ENCODE data around the gene SEZ6L. TPM values are rescaled to one million over a fixed set of nuclear protein-coding genes. Genes with fewer than 3 reads are reported as not detected.

The SEZ6L gene
- polyA plus RNA-seq, 1 donor (not counting 4 experiments of a cell fraction or from before 2014, with no cell fraction given): not detected

GRCh38 chr22:26336773-26337172, 167.5 kb downstream of the SEZ6L start:
- Histone ChIP-seq H3K9ac (ENCODE audit: control insufficient read depth, extremely low read depth, insufficient read depth, low read length) (no peak overlapping the region), H3K9me1 (ENCODE audit: control insufficient read depth, extremely low read depth, insufficient read depth, low read length) (no peaks in the 10 kb centered on the region), H2AFZ (ENCODE audit: control insufficient read depth, low read length) (no peak overlapping the region), H3K27ac (ENCODE audit: control insufficient read depth, insufficient read depth, low read length) (no peak overlapping the region), H3K9me3 (ENCODE audit: control insufficient read depth, low read depth, low read length) (no peaks in the 10 kb centered on the region), H3K4me2 (ENCODE audit: control insufficient read depth, extremely low read depth, insufficient read depth, low read depth, low read length) (no peak overlapping the region), H3K79me2 (ENCODE audit: control insufficient read depth, insufficient read depth, low read length) (no peaks in the 10 kb centered on the region), H3K4me3 (ENCODE audit: control insufficient read depth in 2 of 3, extremely low read depth in 1 of 3, insufficient read depth in 2 of 3, low read depth in 1 of 3, low read length in 3 of 3) (no peak overlapping the region), H3K4me1 (ENCODE audit: control insufficient read depth, extremely low read depth, insufficient read depth, low read length) (no peaks in the 10 kb centered on the region), H3K27me3 (ENCODE audit: control insufficient read depth, extremely low read depth, insufficient read depth, low read length) (no peaks in the 10 kb centered on the region), H4K20me1 (ENCODE audit: control insufficient read depth, extremely low read depth, insufficient read depth, low read length) (no peaks in the 10 kb centered on the region), H3K36me3 (ENCODE audit: control insufficient read depth in 2 of 2, extremely low read depth in 1 of 2, insufficient read depth in 2 of 2, low read length in 2 of 2) (no peaks in the 10 kb centered on the region)
- dilution Hi-C loops (cut with MboI; ENCODE audit: extremely low pct_ligation_motif_present, low sequenced_read_pairs): no loop called here
- TF ChIP-seq CTCF (optimal IDR thresholded peaks at IDR 0.05 in 1 of 3, IDR thresholded peaks at IDR 0.05 in 1 of 3, conservative IDR thresholded peaks at IDR 0.05 in 1 of 3; ENCODE audit: extremely low read depth in 1 of 3, insufficient read depth in 2 of 3, low read length in 3 of 3): no peak
- TF ChIP-seq EZH2 (IDR thresholded peaks at IDR 0.05; ENCODE audit: low read length): no peak
- no peak for DNase-seq (ENCODE audit: low read depth, low spot score)
- FAIRE-seq: no peak

GRCh38 chr22:26339755-26340154, 170.5 kb downstream of the SEZ6L start:
- no peak overlapping the region for H2AFZ ChIP-seq (ENCODE audit: control insufficient read depth, low read length)
- no peaks in the 10 kb centered on the region for H3K4me1 ChIP-seq (ENCODE audit: control insufficient read depth, extremely low read depth, insufficient read depth, low read length)
- no peaks in the 10 kb centered on the region for H3K9me3 ChIP-seq (ENCODE audit: control insufficient read depth, low read depth, low read length)
- TF ChIP-seq CTCF (optimal IDR thresholded peaks at IDR 0.05 in 1 of 3, IDR thresholded peaks at IDR 0.05 in 1 of 3, conservative IDR thresholded peaks at IDR 0.05 in 1 of 3; ENCODE audit: extremely low read depth in 1 of 3, insufficient read depth in 2 of 3, low read length in 3 of 3) (no peak), EZH2 (IDR thresholded peaks at IDR 0.05; ENCODE audit: low read length) (no peak)
- no peaks in the 10 kb centered on the region for H3K27me3 ChIP-seq (ENCODE audit: control insufficient read depth, extremely low read depth, insufficient read depth, low read length)
- H3K9me1 ChIP-seq (ENCODE audit: control insufficient read depth, extremely low read depth, insufficient read depth, low read length): no peaks in the 10 kb centered on the region
- H3K27ac ChIP-seq (ENCODE audit: control insufficient read depth, insufficient read depth, low read length): no peak overlapping the region
- FAIRE-seq (no peak), DNase-seq (ENCODE audit: low read depth, low spot score) (no peak)
- H3K36me3 ChIP-seq (ENCODE audit: control insufficient read depth in 2 of 2, extremely low read depth in 1 of 2, insufficient read depth in 2 of 2, low read length in 2 of 2): no peaks in the 10 kb centered on the region
- no peak overlapping the region for H3K4me3 ChIP-seq (ENCODE audit: control insufficient read depth in 2 of 3, extremely low read depth in 1 of 3, insufficient read depth in 2 of 3, low read depth in 1 of 3, low read length in 3 of 3)
- dilution Hi-C loops (cut with MboI; ENCODE audit: extremely low pct_ligation_motif_present, low sequenced_read_pairs): no loop called here
- H3K79me2 ChIP-seq (ENCODE audit: control insufficient read depth, insufficient read depth, low read length): no peaks in the 10 kb centered on the region
- H4K20me1 ChIP-seq (ENCODE audit: control insufficient read depth, extremely low read depth, insufficient read depth, low read length): no peaks in the 10 kb centered on the region
- no peak overlapping the region for H3K9ac ChIP-seq (ENCODE audit: control insufficient read depth, extremely low read depth, insufficient read depth, low read length)
- no peak overlapping the region for H3K4me2 ChIP-seq (ENCODE audit: control insufficient read depth, extremely low read depth, insufficient read depth, low read depth, low read length)
